BJ (cell line): Measurements from ENCODE around the gene PKD1L1. TPM values are rescaled to one million over a fixed set of nuclear protein-coding genes. Genes with fewer than 3 reads are reported as not detected.
A peak's percentile ranks its signal among the peaks of the same experiment; 100 is the strongest.

ENCODE experiments used
- CTCF ChIA-PET: fragments of 350-600 bp; formaldehyde crosslinking; extraction: SDS; loops from one replicate; lab custom pipeline; 2021; ENCODE audit warnings: antibody characterized with exemption, inconsistent platforms; lab: Yijun Ruan, JAX
- POLR2A ChIA-PET: fragments of 300-600 bp; sonication (Branson Sonifier 250); formaldehyde crosslinking; extraction: SDS; loops from one replicate; lab custom pipeline; 2021; ENCODE audit warnings: antibody characterized with exemption; lab: Charles Lee
- DNase-seq: peaks from one replicate; pipeline ENCODE4 v3.0.0-alpha.2; 2011; ENCODE audit warnings: low read depth
- H3K27me3 ChIP-seq: 2 replicates; pipeline ENCODE4 v1.6.0; 2011; ENCODE audit warnings: low read length; ENCODE audit not compliant: control insufficient read depth, insufficient read depth
- H3K36me3 ChIP-seq: 2 replicates; pipeline ENCODE4 v1.5.1; 2011; ENCODE audit warnings: low read length; ENCODE audit not compliant: control insufficient read depth, insufficient read depth
- H3K4me3 ChIP-seq: 2 replicates; pipeline ENCODE4 v1.5.1; 2011; ENCODE audit warnings: low read depth, mild to moderate bottlenecking, control low read depth, low read length
- polyA plus RNA-seq: library from polyadenylated mRNA; depleted of rRNA; stranded (reverse); fragments of >200 nt; gene quantifications from 2 replicates; pipeline ENCODE4 v1.2.3, GENCODE V29; 2011
- TF ChIP-seq, protein P1 (sequence below): IDR thresholded peaks from 2 replicates; pipeline ENCODE4 v1.5.1; 2011; ENCODE audit warnings: low read depth, mild to moderate bottlenecking, control low read depth, inconsistent platforms, low read length, moderate library complexity; ENCODE audit not compliant: insufficient read depth

Gene PKD1L1
- polyA plus RNA-seq, 1 experiment, result 0.13 TPM

- DNase-seq, result no peak
- TF ChIP-seq, protein P1, sequence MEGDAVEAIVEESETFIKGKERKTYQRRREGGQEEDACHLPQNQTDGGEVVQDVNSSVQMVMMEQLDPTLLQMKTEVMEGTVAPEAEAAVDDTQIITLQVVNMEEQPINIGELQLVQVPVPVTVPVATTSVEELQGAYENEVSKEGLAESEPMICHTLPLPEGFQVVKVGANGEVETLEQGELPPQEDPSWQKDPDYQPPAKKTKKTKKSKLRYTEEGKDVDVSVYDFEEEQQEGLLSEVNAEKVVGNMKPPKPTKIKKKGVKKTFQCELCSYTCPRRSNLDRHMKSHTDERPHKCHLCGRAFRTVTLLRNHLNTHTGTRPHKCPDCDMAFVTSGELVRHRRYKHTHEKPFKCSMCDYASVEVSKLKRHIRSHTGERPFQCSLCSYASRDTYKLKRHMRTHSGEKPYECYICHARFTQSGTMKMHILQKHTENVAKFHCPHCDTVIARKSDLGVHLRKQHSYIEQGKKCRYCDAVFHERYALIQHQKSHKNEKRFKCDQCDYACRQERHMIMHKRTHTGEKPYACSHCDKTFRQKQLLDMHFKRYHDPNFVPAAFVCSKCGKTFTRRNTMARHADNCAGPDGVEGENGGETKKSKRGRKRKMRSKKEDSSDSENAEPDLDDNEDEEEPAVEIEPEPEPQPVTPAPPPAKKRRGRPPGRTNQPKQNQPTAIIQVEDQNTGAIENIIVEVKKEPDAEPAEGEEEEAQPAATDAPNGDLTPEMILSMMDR, result no peak
- POLR2A ChIA-PET, result no interaction called here
- Histone ChIP-seq H3K4me3 (no peak overlapping the region), H3K36me3 (no peaks in the 10 kb centered on the region), H3K27me3 (no peaks in the 10 kb centered on the region)
- CTCF ChIA-PET, result interaction anchor here (2.1 kb wide), 1 partner anchor 19 kb away, joined by 7 read pairs; no protein-coding TSS in a partner anchor
Measured at GRCh38 chr7:47949703-47950102, 1.4 kb upstream of the PKD1L1 start.

GRCh38 chr7:47947355-47947749, 914 bp downstream of the PKD1L1 start:
- ChIA-PET CTCF (interaction anchor here (1.4 to 6.8 kb wide), 2 partner anchors 19 to 208 kb away, joined by 3 to 100 read pairs; no protein-coding TSS in a partner anchor), POLR2A (no interaction called here)
- TF ChIP-seq, protein P1, result no peak
- Histone ChIP-seq H3K36me3 (no peaks in the 10 kb centered on the region), H3K4me3 (no peak overlapping the region), H3K27me3 (no peaks in the 10 kb centered on the region)
- no peak for DNase-seq

GRCh38 chr7:47946581-47947354, 1.5 kb downstream of the PKD1L1 start:
- Histone ChIP-seq H3K4me3 (no peak overlapping the region), H3K36me3 (no peaks in the 10 kb centered on the region), H3K27me3 (no peaks in the 10 kb centered on the region)
- ChIA-PET POLR2A (no interaction called here), CTCF (interaction anchor here (1.4 to 6.8 kb wide), 2 partner anchors 20 to 208 kb away, joined by 3 to 100 read pairs; no protein-coding TSS in a partner anchor)
- DNase-seq, result no peak
- TF ChIP-seq, protein P1, result no peak

GRCh38 chr7:47945261-47946015, 2.8 kb downstream of the PKD1L1 start:
- ChIA-PET CTCF (interaction anchor here (0.6 to 6.8 kb wide), 36 partner anchors 9 to 679 kb away, joined by 3 to 100 read pairs (median 4); no protein-coding TSS in a partner anchor), POLR2A (no interaction called here)
- DNase-seq, result no peak
- TF ChIP-seq, protein P1, result peak; percentile 76
- H3K36me3 ChIP-seq, result no peaks in the 10 kb centered on the region
- no peak overlapping the region for H3K4me3 ChIP-seq
- no peaks in the 10 kb centered on the region for H3K27me3 ChIP-seq
